IMR-90 (cell line): Measurements from ENCODE around the gene SPATA32. TPM values are rescaled to one million over a fixed set of nuclear protein-coding genes. Genes with fewer than 3 reads are reported as not detected.
A peak's percentile ranks its signal among the peaks of the same experiment; 100 is the strongest.

ENCODE experiments used
- ATAC-seq: fragments of 200-7000 bp; cut with Tn5 transposase; 2 replicates; pipeline ENCODE4 v1.9.1; 2020; ENCODE audit warnings: low read depth, mild to moderate bottlenecking, moderate library complexity
- BruUV-seq: library from RNA; stranded (reverse); fragments of 400-500 nt; replicated peaks from 2 replicates; lab custom pipeline; 2021; lab: Mats Ljungman, UMichigan
- CTCF ChIA-PET: fragments of 300-600 bp; formaldehyde crosslinking; extraction: SDS; loops from one replicate; lab custom pipeline; 2021; ENCODE audit warnings: antibody characterized with exemption; lab: Yijun Ruan, JAX
- POLR2A ChIA-PET: fragments of 300-600 bp; sonication (Branson Sonifier 250); formaldehyde crosslinking; loops from one replicate; lab custom pipeline; 2022; ENCODE audit warnings: antibody characterized with exemption; ENCODE audit not compliant: unreplicated experiment; lab: Charles Lee
- DNase-seq: peaks from one replicate; pipeline ENCODE4 v3.0.0; 2013
- H2AFZ ChIP-seq: replicated peaks from 2 replicates; pipeline ENCODE3; 2013; ENCODE audit warnings: low read length, mild to moderate bottlenecking; ENCODE audit not compliant: poor library complexity
- H2AK5ac ChIP-seq: 2 replicates; pipeline ENCODE4 v1.6.1; 2013; ENCODE audit warnings: low read depth, low read length, inconsistent platforms
- H2AK9ac ChIP-seq: replicated peaks from 2 replicates; pipeline ENCODE3; 2013; ENCODE audit warnings: mild to moderate bottlenecking, low read depth, low read length, moderate library complexity; ENCODE audit not compliant: poor library complexity
- H2BK120ac ChIP-seq: 2 replicates; pipeline ENCODE4 v1.6.1; 2013; ENCODE audit warnings: low read depth, low read length, inconsistent platforms
- H2BK15ac ChIP-seq: 3 replicates; pipeline ENCODE4 v1.6.1; 2013; ENCODE audit warnings: low read depth, low read length, inconsistent platforms
- H2BK20ac ChIP-seq: 2 replicates; pipeline ENCODE4 v1.6.1; 2013; ENCODE audit warnings: low read depth, mild to moderate bottlenecking, inconsistent platforms, low read length, moderate library complexity
- H2BK5ac ChIP-seq: 2 replicates; pipeline ENCODE4 v1.6.1; 2013; ENCODE audit warnings: mild to moderate bottlenecking, low read depth, low read length, inconsistent platforms; ENCODE audit not compliant: poor library complexity, severe bottlenecking
- H3K14ac ChIP-seq: replicated peaks from 2 replicates; pipeline ENCODE4 v1.6.1; 2013; ENCODE audit warnings: low read depth, low read length, inconsistent platforms
- H3K18ac ChIP-seq: 2 replicates; pipeline ENCODE4 v1.6.1; 2013; ENCODE audit warnings: low read depth, low read length, control low read depth
- H3K23ac ChIP-seq: 2 replicates; pipeline ENCODE4 v1.6.1; 2013; ENCODE audit warnings: low read depth, low read length, inconsistent platforms
- H3K27ac ChIP-seq: 2 replicates; pipeline ENCODE4 v1.5.1; 2013; ENCODE audit warnings: mild to moderate bottlenecking, control low read depth, low read length; ENCODE audit not compliant: insufficient read depth
- H3K27me3 ChIP-seq: 2 replicates; pipeline ENCODE4 v1.6.1; 2013; ENCODE audit warnings: low read length; ENCODE audit not compliant: control insufficient read depth, insufficient read depth
- H3K36me3 ChIP-seq: 2 replicates; pipeline ENCODE4 v1.6.1; 2013; ENCODE audit warnings: low read length, mixed read lengths; ENCODE audit not compliant: control insufficient read depth, insufficient read depth
- H3K4ac ChIP-seq: 2 replicates; pipeline ENCODE4 v1.6.1; 2013; ENCODE audit warnings: low read depth, low read length, inconsistent platforms
- H3K4me1 ChIP-seq: 2 replicates; pipeline ENCODE4 v1.6.1; 2013; ENCODE audit warnings: low read length, mixed read lengths; ENCODE audit not compliant: control insufficient read depth, insufficient read depth
- H3K4me2 ChIP-seq: 2 replicates; pipeline ENCODE4 v1.6.1; 2013; ENCODE audit warnings: low read depth, mild to moderate bottlenecking, control low read depth, low read length, moderate library complexity
- H3K4me3 ChIP-seq: 2 replicates; pipeline ENCODE4 v1.5.1; 2013; ENCODE audit warnings: low read depth, mild to moderate bottlenecking, control low read depth, low read length, moderate library complexity; ENCODE audit not compliant: insufficient read depth
- H3K56ac ChIP-seq: 2 replicates; pipeline ENCODE4 v1.6.1; 2013; ENCODE audit warnings: low read length, inconsistent platforms; ENCODE audit not compliant: insufficient read depth; ENCODE audit errors: extremely low read depth
- H3K79me1 ChIP-seq, 2 experiments: 2 replicates each; pipeline ENCODE4 v1.6.1; 2013; ENCODE audit warnings: low read length in 2 of 2, inconsistent platforms in 1 of 2, low read depth in 1 of 2
- H3K9ac ChIP-seq: 2 replicates; pipeline ENCODE4 v1.6.1; 2013; ENCODE audit warnings: low read depth, low read length, control low read depth
- H3K9me1 ChIP-seq: 2 replicates; pipeline ENCODE4 v1.6.1; 2013; ENCODE audit warnings: low read length, inconsistent platforms; ENCODE audit not compliant: insufficient read depth
- H3K9me3 ChIP-seq: 2 replicates; pipeline ENCODE4 v1.6.1; 2013; ENCODE audit warnings: low read length; ENCODE audit not compliant: control insufficient read depth, insufficient read depth
- H4K20me1 ChIP-seq: 2 replicates; pipeline ENCODE4 v1.6.1; 2013; ENCODE audit warnings: low read length, inconsistent platforms; ENCODE audit not compliant: insufficient read depth
- H4K5ac ChIP-seq: 2 replicates; pipeline ENCODE4 v1.6.1; 2013; ENCODE audit warnings: mild to moderate bottlenecking, low read depth, low read length, control low read depth
- H4K8ac ChIP-seq, 2 experiments: 2 replicates each; pipeline ENCODE4 v1.6.1; 2013; ENCODE audit warnings: low read depth in 2 of 2, low read length in 2 of 2, control low read depth in 1 of 2, inconsistent platforms in 1 of 2
- H4K91ac ChIP-seq: 2 replicates; pipeline ENCODE4 v1.6.1; 2013; ENCODE audit warnings: low read depth, low read length, inconsistent platforms; ENCODE audit not compliant: insufficient read depth
- BHLHE40 ChIP-seq: fragments of 150-350 bp; IDR thresholded peaks from 2 replicates; pipeline ENCODE4 v1.6.1; 2016; ENCODE audit warnings: mild to moderate bottlenecking, low read depth, low read length
- CHD1 ChIP-seq: IDR thresholded peaks from 2 replicates; pipeline ENCODE4 v1.6.1; 2012; ENCODE audit warnings: low read depth, low read length, improper control_type of control experiment
- ELK1 ChIP-seq: fragments of 150-350 bp; IDR thresholded peaks from 2 replicates; pipeline ENCODE4 v1.6.1; 2016; ENCODE audit warnings: low read depth, mild to moderate bottlenecking, low read length, moderate library complexity, borderline replicate concordance
- FOS ChIP-seq: fragments of 150-350 bp; IDR thresholded peaks from 2 replicates; pipeline ENCODE4 v1.6.1; 2016; ENCODE audit warnings: low read depth, low read length
- MAFK ChIP-seq: IDR thresholded peaks from 2 replicates; pipeline ENCODE4 v1.6.1; 2012; ENCODE audit warnings: low read depth, low read length, improper control_type of control experiment
- MAZ ChIP-seq: IDR thresholded peaks from 2 replicates; pipeline ENCODE4 v1.6.1; 2012; ENCODE audit warnings: low read depth, mild to moderate bottlenecking, low read length, improper control_type of control experiment, moderate library complexity, borderline replicate concordance
- NFE2L2 ChIP-seq: fragments of 150-350 bp; IDR thresholded peaks from 2 replicates; pipeline ENCODE4 v1.6.1; 2016; ENCODE audit warnings: low read depth, mild to moderate bottlenecking, low read length
- RCOR1 ChIP-seq: IDR thresholded peaks from 2 replicates; pipeline ENCODE4 v1.6.1; 2012; ENCODE audit warnings: mild to moderate bottlenecking, low read length, improper control_type of control experiment; ENCODE audit not compliant: insufficient replicate concordance
- SMC3 ChIP-seq: fragments of 150-350 bp; IDR thresholded peaks from 2 replicates; pipeline ENCODE4 v1.6.1; 2016; ENCODE audit warnings: low read depth, mild to moderate bottlenecking, antibody characterized with exemption, low read length, moderate library complexity
- WGBS, 2 experiments: methylation state at CpG; one replicate each; pipeline versions ENCODE4 v1.1.5 to v1.1.7; 2013; ENCODE audit warnings: missing lambda C conversion rate in 2 of 2; ENCODE audit not compliant: insufficient read length in 1 of 2; ENCODE audit errors: extremely low coverage in 2 of 2; 5-methylcytosine and 5-hydroxymethylcytosine counted together
- dilution Hi-C: fragments of 300-500 bp; cut with HindIII; formaldehyde crosslinking; loops from one replicate; pipeline ENCODE4 v1.14.3; 2018; ENCODE audit warnings: low sequenced_read_pairs; ENCODE audit not compliant: unreplicated experiment
- in situ Hi-C: fragments of 300-500 bp; cut with MboI; formaldehyde crosslinking; loops from 3 replicates; pipeline ENCODE4 v1.14.3; 2019; ENCODE audit warnings: low sequenced_read_pairs, inconsistent platforms, mixed read lengths
- intact Hi-C: fragments of 100-400 bp; cut with micrococcal nuclease; formaldehyde crosslinking; loops from 2 replicates; pipeline ENCODE4 v1.10.0; 2022
- polyA plus RNA-seq, 3 experiments: library from polyadenylated mRNA; depleted of rRNA; stranded (reverse); fragments of >200 nt; gene quantifications; 2 replicates each; pipeline ENCODE4 v1.2.3, GENCODE V29; 2012; ENCODE audit warnings: low replicate concordance in 1 of 3
- total RNA-seq: library from RNA; depleted of rRNA; stranded (reverse); fragments of >200 nt; gene quantifications from 2 replicates; pipeline ENCODE4 v1.2.3, GENCODE V29; 2012

SPATA32 gene
- total and polyA plus RNA-seq, 2 of the 4 experiments (the other 2 are of a cell fraction): 0.18 TPM; not detected in 1

DNA sequence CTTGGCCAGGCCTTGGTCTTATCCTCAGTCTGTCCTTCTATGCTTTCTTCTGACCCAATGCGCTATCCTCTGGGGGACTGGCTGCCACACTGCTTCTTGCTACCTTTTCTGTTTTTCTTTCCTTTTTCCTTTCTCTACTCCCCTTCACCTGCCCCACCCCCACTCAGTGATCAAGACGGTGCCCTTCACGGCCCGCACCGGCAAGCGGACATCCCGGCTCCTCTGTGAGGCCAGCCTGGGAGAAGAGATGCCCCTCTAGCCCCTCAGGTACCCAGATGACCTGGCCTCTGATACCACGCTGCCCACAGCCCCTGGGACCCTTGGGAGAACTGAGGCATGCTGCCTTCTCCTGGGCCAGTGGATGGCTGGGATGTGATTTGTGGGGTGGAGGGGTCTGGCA lies 15.6 kb downstream of the SPATA32 start:
- peak overlapping the region; percentile 39; the same call in 1 of the 2 replicates for H3K9ac ChIP-seq
- no peak overlapping the region for H3K18ac ChIP-seq
- H4K8ac ChIP-seq: peak overlapping the region in 1 of 2 experiments; percentile 36; a peak in 2 of 4 replicates
- H3K14ac ChIP-seq: peak overlapping the region; percentile 37; the same call in 1 of the 2 replicates
- 0 out of 2 replicates have a peak, but pooled peaks cover 2% of the 10 kb centered on the region for H3K9me1 ChIP-seq
- dilution Hi-C loops (no loop called here), in situ Hi-C loops (no loop called here), intact Hi-C loops (no loop called here)
- no TSS peak for BruUV-seq
- H2AK5ac ChIP-seq: peak overlapping the region; percentile 43; the same call in 1 of the 2 replicates
- no peak overlapping the region for H3K23ac ChIP-seq
- H2BK5ac ChIP-seq: no peak overlapping the region
- TF ChIP-seq NFE2L2 (no peak), MAZ (no peak), ELK1 (no peak), MAFK (no peak), CHD1 (no peak), FOS (no peak), BHLHE40 (no peak), SMC3 (no peak), RCOR1 (no peak)
- peak overlapping the region; percentile 96 for H2AFZ ChIP-seq
- H4K5ac ChIP-seq: no peak overlapping the region
- peaks cover 8% of the 10 kb centered on the region; the same call in 1 of the 2 replicates for H3K36me3 ChIP-seq
- ChIA-PET CTCF (interaction anchor here (1.1 to 1.6 kb wide), 3 partner anchors 18 to 37 kb away, joined by 3 read pairs; no protein-coding TSS in a partner anchor), POLR2A (no interaction called here)
- peaks cover 5% of the 10 kb centered on the region for H4K20me1 ChIP-seq
- ATAC-seq (no peak), DNase-seq (no peak)
- H2BK15ac ChIP-seq: no peak overlapping the region
- no peak overlapping the region for H2BK120ac ChIP-seq
- H3K4me2 ChIP-seq: peak overlapping the region; percentile 84
- H3K4me1 ChIP-seq: peaks cover 5% of the 10 kb centered on the region; the same call in 1 of the 2 replicates
- peak overlapping the region; percentile 54; the same call in 1 of the 2 replicates for H3K4ac ChIP-seq
- no peak overlapping the region for H3K56ac ChIP-seq
- H3K27me3 ChIP-seq: 0 out of 2 replicates have a peak, but pooled peaks cover 2% of the 10 kb centered on the region
- H2BK20ac ChIP-seq: no peak overlapping the region
- peak overlapping the region; percentile 74 for H2AK9ac ChIP-seq
- no peak overlapping the region for H3K27ac ChIP-seq
- H3K4me3 ChIP-seq: no peak overlapping the region
- H4K91ac ChIP-seq: no peak overlapping the region
- WGBS, 2 experiments: 86% methylated on average over 1 of the region's 8 CpGs; no CpG with 5 or more reads in 1 of the 2 experiments
- H3K79me1 ChIP-seq: peaks cover 0 to 9% of the 10 kb centered on the region in 2 experiments; a peak in 1 of 4 replicates
- H3K9me3 ChIP-seq: no peaks in the 10 kb centered on the region
